ENCODE results near the gene B3GNT4.
"Not testable (repeated sequence)": the region's sequence is repeated elsewhere in the genome, so short reads cannot be mapped to it uniquely, and the experiment has no call there.

Gene B3GNT4

DNA sequence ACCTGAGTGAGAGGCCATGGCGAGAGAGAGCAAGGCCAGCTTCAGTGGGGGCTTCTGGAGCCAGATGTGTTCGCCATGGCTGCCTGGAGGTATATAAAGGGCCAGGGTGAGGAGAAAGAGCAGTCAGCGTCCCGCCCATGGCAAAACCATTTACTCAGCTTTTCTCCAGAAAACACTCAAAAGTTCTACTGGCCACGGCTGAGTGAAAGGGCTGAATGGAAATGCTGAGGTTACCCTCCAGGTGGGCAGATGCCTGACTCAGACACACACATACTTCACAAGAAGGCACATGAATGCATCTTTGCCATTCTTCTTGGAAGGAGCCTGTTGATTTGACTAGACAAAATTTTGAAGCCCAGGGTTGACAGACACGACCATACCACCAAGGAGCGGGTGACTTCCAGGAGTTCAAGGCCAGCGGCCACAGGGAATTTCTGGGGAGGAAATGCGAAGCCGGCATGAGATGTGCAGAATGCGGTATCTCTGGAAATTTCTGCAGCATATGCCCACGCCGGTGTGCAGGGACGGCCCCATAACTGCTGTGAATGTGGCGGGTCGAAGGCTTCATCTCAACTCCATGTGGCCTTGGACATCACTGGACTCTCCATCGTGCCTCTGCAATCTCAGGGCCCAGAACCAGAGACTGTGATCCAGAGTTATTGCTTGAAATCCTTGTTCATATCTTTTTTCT, 29.2 kb upstream of the B3GNT4 start, which contains the start of gene IL31:
Gene IL31 (minus strand): TSS at position 67 of the 691 bp plus-strand sequence. CDS start 49 bp downstream, at position 18.
- no peak within 1 kb of the TSS for H3K4me2 ChIP-seq
- no peaks in the 10 kb centered on the region for H3K27me3 ChIP-seq (ENCODE audit: insufficient read depth, low read depth)
- no peaks in the 10 kb centered on the region for H3K36me3 ChIP-seq (ENCODE audit: insufficient read depth)
- no peak within 1 kb of the TSS for H3K9ac ChIP-seq
- no peak for TF ChIP-seq CTCF (conservative IDR thresholded peaks at IDR 0.05; ENCODE audit: low read depth, low read length)
- no peak within 1 kb of the TSS for H2AFZ ChIP-seq (ENCODE audit: low read depth)
- H3K27ac ChIP-seq: no peak within 1 kb of the TSS
- no peaks in the 10 kb centered on the region for H4K20me1 ChIP-seq (ENCODE audit: insufficient read depth)
- H3K4me1 ChIP-seq (ENCODE audit: low read depth, poor library complexity, severe bottlenecking): no peaks in the 10 kb centered on the region
- H3K4me3 ChIP-seq (IDR thresholded peaks at IDR 0.05; ENCODE audit: insufficient read depth, low read depth, low read length): no peak within 1 kb of the TSS
- no peaks in the 10 kb centered on the region for H3K79me2 ChIP-seq (ENCODE audit: insufficient read depth, low read depth)

DNA sequence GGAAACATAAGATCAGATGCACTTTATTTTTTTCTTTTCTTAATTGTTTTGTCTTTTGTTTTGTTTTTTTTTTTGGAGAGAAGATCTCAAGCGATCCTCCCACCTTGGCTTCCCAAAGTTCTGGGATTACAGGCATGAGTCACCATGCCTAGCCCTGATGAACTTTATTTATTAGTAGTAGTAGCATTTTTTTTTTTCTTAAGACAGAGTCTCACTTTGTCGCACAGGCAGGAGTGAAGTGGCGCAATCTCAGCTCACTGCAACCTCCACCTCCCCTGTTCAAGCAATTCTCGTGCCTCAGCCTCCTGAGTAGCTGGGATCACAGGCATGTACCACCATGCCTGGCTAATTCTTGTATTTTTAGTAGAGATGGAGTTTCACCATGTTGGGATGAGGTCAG, 27.0 kb upstream of the B3GNT4 start:
- not testable (repeated sequence) for H3K4me2 ChIP-seq; H3K79me2 ChIP-seq (ENCODE audit: insufficient read depth, low read depth); H3K4me3 ChIP-seq (IDR thresholded peaks at IDR 0.05; ENCODE audit: insufficient read depth, low read depth, low read length); H2AFZ ChIP-seq (ENCODE audit: low read depth); H3K27me3 ChIP-seq (ENCODE audit: insufficient read depth, low read depth); H3K36me3 ChIP-seq (ENCODE audit: insufficient read depth); H4K20me1 ChIP-seq (ENCODE audit: insufficient read depth); H3K4me1 ChIP-seq (ENCODE audit: low read depth, poor library complexity, severe bottlenecking); H3K9ac ChIP-seq; H3K27ac ChIP-seq

DNA sequence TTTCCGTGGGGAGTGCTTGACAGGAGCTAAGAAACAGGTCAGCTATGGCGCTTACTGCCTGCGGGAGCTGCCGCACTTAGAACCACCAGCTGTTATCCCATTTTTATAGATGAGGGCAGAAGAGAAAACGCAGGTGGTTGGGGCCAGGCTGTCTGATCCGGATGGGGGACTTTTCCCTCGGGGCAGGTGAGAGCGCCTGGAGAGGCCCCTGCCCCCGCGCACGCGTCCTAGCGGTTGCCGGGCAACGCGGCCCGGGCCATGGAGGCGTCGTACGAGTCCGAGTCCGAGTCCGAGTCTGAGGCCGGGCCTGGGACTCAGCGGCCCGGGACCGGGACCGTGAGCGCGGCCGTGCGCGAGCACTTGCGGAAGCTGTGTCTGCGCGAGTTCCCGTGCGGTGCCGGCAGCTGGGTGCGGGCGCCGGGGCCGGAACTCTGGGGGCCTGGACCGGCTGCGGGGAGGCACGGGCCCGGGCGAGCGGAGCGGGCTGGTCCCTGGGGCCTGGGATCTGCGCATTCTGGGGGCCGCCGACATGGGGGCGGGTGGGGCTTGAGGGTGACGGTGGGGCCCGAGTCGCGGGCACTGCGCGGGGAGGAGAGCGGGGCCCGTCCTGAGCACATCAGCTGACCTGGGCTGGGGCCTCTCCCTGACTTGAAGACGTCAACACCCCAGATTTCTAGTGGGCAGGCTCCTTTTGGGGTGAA, 20.5 kb upstream of the B3GNT4 start, which contains the start of gene LRRC43:
Gene LRRC43 (plus strand): TSS at position 237 of the 701 bp plus-strand sequence. CDS start 22 bp downstream, at position 259.
- no peak for TF ChIP-seq CTCF (conservative IDR thresholded peaks at IDR 0.05; ENCODE audit: low read depth, low read length)
- Histone ChIP-seq H2AFZ (ENCODE audit: low read depth) (no peak within 1 kb of the TSS), H3K9ac (no peak within 1 kb of the TSS), H4K20me1 (ENCODE audit: insufficient read depth) (no peaks in the 10 kb centered on the region), H3K4me3 (IDR thresholded peaks at IDR 0.05; ENCODE audit: insufficient read depth, low read depth, low read length) (no peak within 1 kb of the TSS), H3K27me3 (ENCODE audit: insufficient read depth, low read depth) (no peaks in the 10 kb centered on the region), H3K79me2 (ENCODE audit: insufficient read depth, low read depth) (no peaks in the 10 kb centered on the region), H3K27ac (no peak within 1 kb of the TSS), H3K4me2 (no peak within 1 kb of the TSS), H3K4me1 (ENCODE audit: low read depth, poor library complexity, severe bottlenecking) (no peaks in the 10 kb centered on the region), H3K36me3 (ENCODE audit: insufficient read depth) (no peaks in the 10 kb centered on the region)

- Histone ChIP-seq H3K4me1 (ENCODE audit: low read depth, poor library complexity, severe bottlenecking) (no peaks in the 10 kb centered on the region), H3K36me3 (ENCODE audit: insufficient read depth) (no peaks in the 10 kb centered on the region), H3K4me3 (IDR thresholded peaks at IDR 0.05; ENCODE audit: insufficient read depth, low read depth, low read length) (no peak overlapping the region), H2AFZ (ENCODE audit: low read depth) (no peak overlapping the region), H3K27ac (no peak overlapping the region), H4K20me1 (ENCODE audit: insufficient read depth) (no peaks in the 10 kb centered on the region), H3K27me3 (ENCODE audit: insufficient read depth, low read depth) (no peaks in the 10 kb centered on the region), H3K9ac (no peak overlapping the region), H3K79me2 (ENCODE audit: insufficient read depth, low read depth) (no peaks in the 10 kb centered on the region), H3K4me2 (no peak overlapping the region)
- no peak for TF ChIP-seq CTCF (conservative IDR thresholded peaks at IDR 0.05; ENCODE audit: low read depth, low read length)
Measured at GRCh38 chr12:122183588-122183940, 19.9 kb upstream of the B3GNT4 start.

GRCh38 chr12:122184517-122184916, 19.0 kb upstream of the B3GNT4 start:
- Histone ChIP-seq H4K20me1 (ENCODE audit: insufficient read depth) (no peaks in the 10 kb centered on the region), H3K27me3 (ENCODE audit: insufficient read depth, low read depth) (no peaks in the 10 kb centered on the region), H3K4me3 (IDR thresholded peaks at IDR 0.05; ENCODE audit: insufficient read depth, low read depth, low read length) (no peak overlapping the region), H3K4me2 (no peak overlapping the region), H3K36me3 (ENCODE audit: insufficient read depth) (no peaks in the 10 kb centered on the region), H3K27ac (no peak overlapping the region), H3K79me2 (ENCODE audit: insufficient read depth, low read depth) (no peaks in the 10 kb centered on the region), H3K4me1 (ENCODE audit: low read depth, poor library complexity, severe bottlenecking) (no peaks in the 10 kb centered on the region), H3K9ac (no peak overlapping the region), H2AFZ (ENCODE audit: low read depth) (no peak overlapping the region)
- no peak for TF ChIP-seq CTCF (conservative IDR thresholded peaks at IDR 0.05; ENCODE audit: low read depth, low read length)

Measured in KMS-11 (cell line).